Glomerular endothelial cell (primary cell): ENCODE results near the gene INPP4B. TPM values are rescaled to one million over a fixed set of nuclear protein-coding genes. Genes with fewer than 3 reads are reported as not detected.

ENCODE experiments used
- DNase-seq: peaks from one replicate; pipeline ENCODE4 v3.0.0-alpha.2; 2011; ENCODE audit warnings: low read depth, low spot score; ENCODE audit errors: extremely low read depth
- total RNA-seq: library from RNA; depleted of rRNA; stranded (reverse); fragments of >200 nt; gene quantifications from 2 replicates; pipeline ENCODE4 v1.2.3, GENCODE V29; 2015

Gene INPP4B
- total RNA-seq, 1 donor from 2014 or later: 2.3 TPM

GRCh38 chr4:142044271-142044670, 801.8 kb downstream of the INPP4B start:
- DNase-seq: no peak

GRCh38 chr4:142043509-142043908, 802.6 kb downstream of the INPP4B start:
- no peak for DNase-seq

GRCh38 chr4:142041788-142042187, 804.3 kb downstream of the INPP4B start:
- no peak for DNase-seq

GRCh38 chr4:142040043-142040442, 806.1 kb downstream of the INPP4B start:
- no peak for DNase-seq

- DNase-seq: no peak
Observed at GRCh38 chr4:142036795-142037583, 809.1 kb downstream of the INPP4B start.

- no peak for DNase-seq
Observed at GRCh38 chr4:142035566-142035965, 810.5 kb downstream of the INPP4B start.

GRCh38 chr4:142034101-142034500, 812.0 kb downstream of the INPP4B start:
- no peak for DNase-seq

GRCh38 chr4:142030010-142030409, 816.1 kb downstream of the INPP4B start:
- no peak for DNase-seq

GRCh38 chr4:142021761-142022160, 824.3 kb downstream of the INPP4B start:
- DNase-seq: no peak

- DNase-seq: no peak
Observed at GRCh38 chr4:142021181-142021580, 824.9 kb downstream of the INPP4B start.

GRCh38 chr4:142016031-142016430, 830.1 kb downstream of the INPP4B start:
- DNase-seq: no peak

- no peak for DNase-seq
Observed at GRCh38 chr4:142009751-142010150, 836.4 kb downstream of the INPP4B start.

- DNase-seq: no peak
Observed at GRCh38 chr4:142005519-142005918, 840.6 kb downstream of the INPP4B start.

- DNase-seq: no peak
Observed at GRCh38 chr4:141999446-142000143, 846.5 kb downstream of the INPP4B start.

- no peak for DNase-seq
Observed at GRCh38 chr4:141995056-141995455, 851.0 kb downstream of the INPP4B start.

- no peak for DNase-seq
Observed at GRCh38 chr4:141977433-141977832, 868.7 kb downstream of the INPP4B start.
